ENCODE results near the gene PPP1R14B.

The PPP1R14B gene

DNA sequence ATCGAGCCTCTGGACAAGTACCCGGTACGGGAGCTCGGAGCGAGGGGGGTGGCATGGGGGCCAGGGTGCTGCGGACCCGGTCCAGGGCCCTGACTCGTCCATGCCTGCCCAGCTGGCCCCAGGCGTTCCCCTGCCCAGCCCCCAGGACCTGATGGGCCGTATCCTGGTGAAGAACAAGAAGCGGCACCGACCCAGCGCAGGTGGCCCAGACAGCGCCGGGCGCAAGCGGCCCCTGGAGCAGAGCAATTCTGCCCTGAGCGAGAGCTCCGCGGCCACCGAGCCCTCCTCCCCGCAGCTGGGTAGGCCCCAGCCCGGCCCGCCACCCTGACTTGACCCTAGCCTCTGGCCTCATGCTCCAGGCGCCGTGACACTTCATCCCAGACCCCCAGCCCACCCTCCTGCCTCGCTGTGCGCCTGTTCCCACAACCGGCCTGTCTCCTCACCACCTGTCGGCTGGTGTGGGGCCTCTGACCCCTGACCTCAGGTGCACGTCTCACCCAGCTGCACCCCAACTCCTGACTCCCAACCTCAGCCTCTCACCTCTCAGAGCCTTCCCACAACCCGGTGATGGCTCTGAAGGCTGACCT is 12.3 kb upstream of the PPP1R14B start:
- TF ChIP-seq TAF1 (IDR thresholded peaks at IDR 0.05; ENCODE audit: low read depth) (no peak), NFIC (IDR thresholded peaks at IDR 0.05) (no peak), REST (IDR thresholded peaks at IDR 0.05; ENCODE audit: low read depth) (no peak), ZBTB7A (IDR thresholded peaks at IDR 0.05; ENCODE audit: low read depth) (no peak), TEAD4 (IDR thresholded peaks at IDR 0.05) (no peak), MAX (IDR thresholded peaks at IDR 0.05) (no peak), RAD21 (IDR thresholded peaks at IDR 0.05; ENCODE audit: low read depth) (no peak), CEBPB (IDR thresholded peaks at IDR 0.05) (no peak), EGR1 (IDR thresholded peaks at IDR 0.05) (no peak), EP300 (IDR thresholded peaks at IDR 0.05; ENCODE audit: borderline replicate concordance) (no peak), TCF12 (IDR thresholded peaks at IDR 0.05; ENCODE audit: low read depth) (no peak), YY1 (IDR thresholded peaks at IDR 0.05; ENCODE audit: low read depth) (no peak)

GRCh38 chr11:64258356-64258755 is 11.6 kb upstream of the PPP1R14B start:
- TF ChIP-seq NFIC (IDR thresholded peaks at IDR 0.05) = no peak
- no peak for TF ChIP-seq TCF12 (IDR thresholded peaks at IDR 0.05; ENCODE audit: low read depth)
- no peak for TF ChIP-seq ZBTB7A (IDR thresholded peaks at IDR 0.05; ENCODE audit: low read depth)
- no peak for TF ChIP-seq REST (IDR thresholded peaks at IDR 0.05; ENCODE audit: low read depth)

DNA sequence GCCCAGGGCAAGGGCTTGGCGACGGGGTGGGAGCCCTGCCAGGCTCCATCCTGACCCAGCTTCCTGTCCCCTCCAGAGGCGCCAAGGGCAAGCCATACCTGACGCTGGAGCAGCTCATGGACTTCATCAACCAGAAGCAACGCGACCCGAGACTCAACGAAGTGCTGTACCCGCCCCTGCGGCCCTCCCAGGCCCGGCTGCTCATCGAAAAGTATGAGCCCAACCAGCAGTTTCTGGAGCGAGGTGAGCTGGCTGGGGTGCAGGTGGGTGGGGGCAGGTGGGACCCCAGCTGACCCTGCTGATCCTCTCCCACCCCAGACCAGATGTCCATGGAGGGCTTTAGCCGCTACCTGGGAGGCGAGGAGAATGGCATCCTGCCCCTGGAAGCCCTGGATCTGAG is 9.6 kb upstream of the PPP1R14B start:
- TF ChIP-seq EP300 (IDR thresholded peaks at IDR 0.05; ENCODE audit: borderline replicate concordance) (no peak), TEAD4 (IDR thresholded peaks at IDR 0.05) (no peak), ZBTB7A (IDR thresholded peaks at IDR 0.05; ENCODE audit: low read depth) (no peak), TCF12 (IDR thresholded peaks at IDR 0.05; ENCODE audit: low read depth) (no peak)

DNA sequence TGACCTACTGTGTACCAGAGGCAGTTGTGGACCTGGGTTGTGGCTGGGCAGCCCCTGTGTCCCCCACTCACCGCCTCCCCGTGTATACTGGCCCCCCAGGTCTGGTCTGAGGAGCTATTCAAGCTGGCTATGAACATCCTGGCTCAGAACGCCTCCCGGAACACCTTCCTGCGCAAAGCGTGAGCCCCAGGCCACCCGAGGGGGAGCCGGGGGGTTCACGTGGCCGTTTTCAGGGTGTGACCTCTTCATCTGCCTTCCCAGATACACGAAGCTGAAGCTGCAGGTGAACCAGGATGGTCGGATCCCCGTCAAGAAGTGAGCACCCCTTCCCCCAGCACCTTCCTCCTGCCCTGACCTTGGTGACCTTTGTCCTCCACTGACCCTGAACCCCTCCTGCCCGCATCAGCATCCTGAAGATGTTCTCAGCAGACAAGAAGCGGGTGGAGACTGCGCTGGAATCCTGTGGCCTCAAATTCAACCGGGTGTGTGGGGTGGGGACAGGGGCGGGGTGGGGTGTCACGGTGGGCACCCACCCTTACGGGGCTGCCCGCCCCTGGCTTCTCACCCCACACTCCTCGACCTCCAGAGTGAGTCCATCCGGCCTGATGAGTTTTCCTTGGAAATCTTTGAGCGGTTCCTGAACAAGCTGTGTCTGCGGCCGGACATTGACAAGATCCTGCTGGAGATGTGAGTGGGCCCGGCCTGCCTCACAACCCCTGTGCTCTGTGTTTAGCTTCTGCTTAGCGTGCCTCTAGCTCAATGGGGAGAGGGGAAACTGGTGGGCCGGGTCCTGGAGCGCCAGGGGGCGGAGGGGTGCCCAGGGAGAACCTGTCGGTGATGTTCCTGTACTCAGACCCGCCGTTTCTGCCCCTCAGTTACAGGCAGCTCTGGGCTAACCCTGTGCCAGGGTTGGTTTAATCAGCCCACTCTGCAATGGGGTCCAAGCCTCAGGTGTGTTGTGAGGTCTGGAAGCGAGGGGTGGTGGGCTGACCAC is 8.7 kb upstream of the PPP1R14B start:
- TF ChIP-seq MAX (IDR thresholded peaks at IDR 0.05) (no peak), ZBTB7A (IDR thresholded peaks at IDR 0.05; ENCODE audit: low read depth) (no peak), RAD21 (IDR thresholded peaks at IDR 0.05; ENCODE audit: low read depth) (no peak), NFIC (IDR thresholded peaks at IDR 0.05) (no peak)

DNA sequence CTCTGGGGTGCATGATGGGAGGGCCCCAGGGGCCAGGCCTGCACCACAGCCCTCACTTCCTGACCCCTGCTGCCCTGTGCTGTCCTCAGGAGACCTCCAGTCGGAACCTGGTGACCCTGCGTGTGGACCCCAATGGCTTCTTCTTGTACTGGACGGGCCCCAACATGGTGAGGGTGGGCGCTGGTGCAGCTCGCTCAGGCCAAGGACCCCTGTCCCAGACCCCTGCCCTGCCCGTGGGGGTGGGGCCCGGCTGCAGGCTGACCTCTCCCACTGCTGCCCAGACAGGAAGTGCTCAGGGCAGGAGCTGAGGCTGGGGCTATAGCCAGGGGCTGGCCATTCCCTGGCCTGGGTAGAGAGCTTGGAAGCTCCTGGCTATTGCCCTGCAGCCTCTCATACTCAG is 7.6 kb upstream of the PPP1R14B start:
- TF ChIP-seq ZBTB7A (IDR thresholded peaks at IDR 0.05; ENCODE audit: low read depth) (no peak), RAD21 (IDR thresholded peaks at IDR 0.05; ENCODE audit: low read depth) (no peak), TCF12 (IDR thresholded peaks at IDR 0.05; ENCODE audit: low read depth) (no peak), NFIC (IDR thresholded peaks at IDR 0.05) (no peak), YY1 (IDR thresholded peaks at IDR 0.05; ENCODE audit: low read depth) (no peak), CEBPB (IDR thresholded peaks at IDR 0.05) (no peak), EGR1 (IDR thresholded peaks at IDR 0.05) (no peak), MAX (IDR thresholded peaks at IDR 0.05) (no peak), CREB1 (IDR thresholded peaks at IDR 0.05; ENCODE audit: low read depth) (no peak), REST (IDR thresholded peaks at IDR 0.05; ENCODE audit: low read depth) (no peak)
- TF ChIP-seq, protein P1, sequence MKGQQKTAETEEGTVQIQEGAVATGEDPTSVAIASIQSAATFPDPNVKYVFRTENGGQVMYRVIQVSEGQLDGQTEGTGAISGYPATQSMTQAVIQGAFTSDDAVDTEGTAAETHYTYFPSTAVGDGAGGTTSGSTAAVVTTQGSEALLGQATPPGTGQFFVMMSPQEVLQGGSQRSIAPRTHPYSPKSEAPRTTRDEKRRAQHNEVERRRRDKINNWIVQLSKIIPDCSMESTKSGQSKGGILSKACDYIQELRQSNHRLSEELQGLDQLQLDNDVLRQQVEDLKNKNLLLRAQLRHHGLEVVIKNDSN (IDR thresholded peaks at IDR 0.05) = no peak

Measured in Ishikawa (cell line).